WERI-Rb-1 (cell line): ENCODE measurements around the gene TRAIP.

Experiments used
- DNase-seq: peaks from one replicate; pipeline ENCODE4 v3.0.0-alpha.2; 2020
- H3K27ac ChIP-seq: fragments of 250-450 bp; sonication (Bioruptor Pico); 2 replicates; pipeline ENCODE4 v1.5.1; 2020; ENCODE audit warnings: mild to moderate bottlenecking, moderate library complexity
- H3K27me3 ChIP-seq: fragments of 250-450 bp; sonication (Bioruptor Pico); 2 replicates; pipeline ENCODE4 v1.5.1; 2021; ENCODE audit warnings: mild to moderate bottlenecking, low read depth, moderate library complexity; ENCODE audit not compliant: insufficient read depth, severe bottlenecking
- H3K36me3 ChIP-seq: fragments of 250-450 bp; sonication (Bioruptor Pico); 2 replicates; pipeline ENCODE4 v1.5.1; 2020; ENCODE audit warnings: mild to moderate bottlenecking, moderate library complexity
- H3K4me3 ChIP-seq: 2 replicates; pipeline ENCODE4 v1.5.1; 2011; ENCODE audit warnings: low read depth, mild to moderate bottlenecking, control low read depth, low read length
- H3K9me3 ChIP-seq: fragments of 250-450 bp; sonication (Bioruptor Pico); 2 replicates; pipeline ENCODE4 v1.5.1; 2021; ENCODE audit warnings: mild to moderate bottlenecking, moderate library complexity; ENCODE audit not compliant: severe bottlenecking
- TF ChIP-seq, protein P1 (sequence below): IDR thresholded peaks from 2 replicates; pipeline ENCODE4 v1.5.1; 2011; ENCODE audit warnings: low read depth, mild to moderate bottlenecking, control low read depth, inconsistent platforms, low read length

TRAIP gene

DNA sequence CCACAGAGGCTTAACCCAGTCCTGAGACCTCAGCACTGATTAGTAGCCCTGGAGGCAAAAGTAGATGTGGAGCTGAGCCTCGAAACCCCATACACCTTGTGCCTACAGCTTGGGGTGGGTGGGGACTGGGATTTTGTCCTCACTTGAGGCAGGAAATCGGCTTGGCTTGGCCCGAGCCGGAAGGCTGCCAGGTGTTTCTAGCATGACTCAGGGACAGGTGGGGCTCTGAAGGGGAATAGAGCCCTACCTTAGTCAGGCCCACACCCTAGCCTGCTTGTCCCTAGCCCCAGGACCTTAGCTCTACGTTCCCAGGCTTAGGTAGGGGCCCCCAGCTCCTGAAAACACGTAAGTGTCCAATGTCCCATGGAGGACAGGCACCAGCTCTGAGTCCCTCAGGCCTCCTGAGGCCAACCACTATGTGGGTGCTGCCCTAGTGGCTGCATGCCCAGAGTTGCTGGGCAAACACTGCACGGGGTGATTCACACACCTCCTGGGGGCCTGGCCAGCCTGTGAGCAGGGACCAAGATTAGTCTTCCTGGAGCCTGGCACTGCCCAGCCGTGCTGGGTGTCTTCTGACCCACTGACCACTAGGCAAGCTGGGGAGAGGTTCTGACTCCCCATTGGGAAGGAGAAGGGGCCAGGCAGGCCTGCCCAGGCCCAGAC, 44.3 kb upstream of the TRAIP start:
- no peak overlapping the region for H3K27ac ChIP-seq
- no peak for DNase-seq
- H3K9me3 ChIP-seq = no peaks in the 10 kb centered on the region
- no peak overlapping the region for H3K4me3 ChIP-seq
- H3K36me3 ChIP-seq = no peaks in the 10 kb centered on the region
- TF ChIP-seq, protein P1, sequence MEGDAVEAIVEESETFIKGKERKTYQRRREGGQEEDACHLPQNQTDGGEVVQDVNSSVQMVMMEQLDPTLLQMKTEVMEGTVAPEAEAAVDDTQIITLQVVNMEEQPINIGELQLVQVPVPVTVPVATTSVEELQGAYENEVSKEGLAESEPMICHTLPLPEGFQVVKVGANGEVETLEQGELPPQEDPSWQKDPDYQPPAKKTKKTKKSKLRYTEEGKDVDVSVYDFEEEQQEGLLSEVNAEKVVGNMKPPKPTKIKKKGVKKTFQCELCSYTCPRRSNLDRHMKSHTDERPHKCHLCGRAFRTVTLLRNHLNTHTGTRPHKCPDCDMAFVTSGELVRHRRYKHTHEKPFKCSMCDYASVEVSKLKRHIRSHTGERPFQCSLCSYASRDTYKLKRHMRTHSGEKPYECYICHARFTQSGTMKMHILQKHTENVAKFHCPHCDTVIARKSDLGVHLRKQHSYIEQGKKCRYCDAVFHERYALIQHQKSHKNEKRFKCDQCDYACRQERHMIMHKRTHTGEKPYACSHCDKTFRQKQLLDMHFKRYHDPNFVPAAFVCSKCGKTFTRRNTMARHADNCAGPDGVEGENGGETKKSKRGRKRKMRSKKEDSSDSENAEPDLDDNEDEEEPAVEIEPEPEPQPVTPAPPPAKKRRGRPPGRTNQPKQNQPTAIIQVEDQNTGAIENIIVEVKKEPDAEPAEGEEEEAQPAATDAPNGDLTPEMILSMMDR = no peak
- no peaks in the 10 kb centered on the region for H3K27me3 ChIP-seq

DNA sequence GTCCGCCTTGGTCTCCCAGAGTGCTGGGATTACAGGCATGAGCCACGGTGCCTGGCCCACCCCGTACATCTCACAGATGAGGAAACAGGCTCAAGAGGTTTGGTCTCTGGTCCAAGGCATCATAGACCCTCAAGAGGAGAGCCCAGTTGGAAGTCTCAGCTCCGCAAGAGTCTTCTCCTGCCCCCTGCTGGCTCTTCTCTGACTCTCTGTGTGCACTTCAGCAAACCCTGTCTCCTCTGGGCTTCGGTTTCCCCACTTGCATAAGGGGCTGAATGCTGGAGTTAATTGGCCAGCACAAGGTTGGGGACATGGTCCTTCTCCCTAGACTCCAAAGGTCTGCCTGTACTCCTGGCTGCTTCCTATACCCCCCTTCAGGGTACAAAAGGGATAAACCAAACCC, 43.5 kb upstream of the TRAIP start:
- DNase-seq = peak; percentile 63
- Histone ChIP-seq H3K4me3 (no peak overlapping the region), H3K36me3 (no peaks in the 10 kb centered on the region), H3K9me3 (no peaks in the 10 kb centered on the region), H3K27ac (no peak overlapping the region), H3K27me3 (no peaks in the 10 kb centered on the region)
- TF ChIP-seq, protein P1 = peak; percentile 83

DNA sequence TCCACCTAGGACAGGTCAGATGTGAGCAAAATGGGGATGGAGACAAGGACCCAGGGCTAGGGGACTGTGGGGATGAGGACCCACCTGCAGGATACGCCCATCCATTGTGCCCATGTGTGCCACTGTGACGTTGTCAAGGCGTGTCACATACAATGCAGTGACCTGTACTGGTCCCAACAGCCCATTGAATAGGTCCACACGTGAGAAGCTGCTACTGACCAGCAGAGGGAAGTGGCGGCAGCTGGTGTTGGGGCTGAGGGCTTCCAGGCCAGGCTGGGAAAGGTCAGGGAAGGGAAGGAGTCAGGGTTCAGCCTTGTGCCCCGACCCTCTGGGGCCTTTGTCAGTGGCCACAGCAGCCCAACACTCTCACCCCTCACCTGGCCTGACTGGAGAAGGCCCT, 42.6 kb upstream of the TRAIP start:
- TF ChIP-seq, protein P1 = peak; percentile 36
- DNase-seq = no peak

DNA sequence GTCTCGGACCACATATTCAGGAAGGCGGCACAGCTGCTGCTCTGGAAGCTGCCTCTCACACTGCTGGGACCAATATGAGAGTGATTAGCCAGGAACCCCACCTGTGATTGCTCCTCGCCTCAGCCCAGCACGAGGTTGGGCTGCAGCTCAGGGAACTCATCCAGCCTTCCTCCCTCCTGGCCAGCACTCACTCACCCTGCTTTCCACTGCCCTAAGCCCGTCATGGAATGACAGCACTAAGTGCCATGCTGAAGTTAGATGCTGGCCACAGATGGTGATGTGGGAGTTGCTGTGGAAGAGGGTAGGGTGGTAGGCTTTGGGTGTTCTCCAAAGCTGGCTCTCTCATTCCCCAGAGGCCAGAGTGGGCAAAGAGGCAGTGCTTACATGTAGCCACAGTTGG, 40.0 kb upstream of the TRAIP start:
- no peak for DNase-seq
- Histone ChIP-seq H3K9me3 (no peaks in the 10 kb centered on the region), H3K27ac (no peak overlapping the region), H3K4me3 (no peak overlapping the region), H3K27me3 (no peaks in the 10 kb centered on the region), H3K36me3 (no peaks in the 10 kb centered on the region)
- TF ChIP-seq, protein P1 = no peak

More for the DNA sequence above, 42.6 kb upstream of the TRAIP start:
- Histone ChIP-seq H3K27me3 (no peaks in the 10 kb centered on the region), H3K4me3 (no peak overlapping the region), H3K27ac (no peak overlapping the region), H3K36me3 (no peaks in the 10 kb centered on the region), H3K9me3 (no peaks in the 10 kb centered on the region)

DNA sequence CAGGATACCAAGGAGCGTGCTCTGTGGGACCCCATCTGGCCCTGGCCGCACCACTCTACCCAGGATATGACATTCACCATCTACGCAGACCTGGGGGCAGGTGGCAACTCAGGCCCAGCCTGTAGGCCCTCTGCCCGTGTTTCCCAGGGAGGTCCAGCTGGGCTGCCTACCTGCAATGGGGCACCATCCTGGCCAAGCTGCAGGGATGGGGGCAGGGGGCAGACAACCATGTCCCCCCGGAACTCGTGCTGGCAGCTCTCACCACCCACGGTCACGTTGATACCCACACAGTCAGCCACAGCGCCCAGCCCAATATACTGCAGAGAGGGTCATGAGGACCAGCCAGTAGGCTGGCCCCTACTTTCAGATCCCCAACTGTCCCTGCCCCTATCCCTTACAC, 39.4 kb upstream of the TRAIP start:
- H3K36me3 ChIP-seq = no peaks in the 10 kb centered on the region
- DNase-seq = no peak
- no peaks in the 10 kb centered on the region for H3K27me3 ChIP-seq

More for the DNA sequence above, 39.4 kb upstream of the TRAIP start:
- H3K4me3 ChIP-seq = no peak overlapping the region
- no peak overlapping the region for H3K27ac ChIP-seq
- TF ChIP-seq, protein P1 = no peak
- no peaks in the 10 kb centered on the region for H3K9me3 ChIP-seq
